HepG2 (cell line): ENCODE results near the gene MYD88. TPM values are rescaled to one million over a fixed set of nuclear protein-coding genes. Genes with fewer than 3 reads are reported as not detected.
A peak's percentile ranks its signal among the peaks of the same experiment; 100 is the strongest.

Experiments
- BHLHE40 ChIP-seq: IDR thresholded peaks from 2 replicates; pipeline ENCODE4 v1.6.1; 2011; ENCODE audit warnings: low read length, improper control_type of control experiment
- FOXA1 ChIP-seq, 2 experiments: fragments of 450-650 bp in 1 of 2; sonication (generic) in 1 of 2; formaldehyde crosslinking in 1 of 2; IDR thresholded peaks; 2 replicates each; pipeline versions ENCODE4 v1.4.0 to v1.6.1; 2016 to 2020; ENCODE audit warnings: missing genetic modification reagents in 1 of 2
- FOXJ3 ChIP-seq: sonication (generic); formaldehyde crosslinking; IDR thresholded peaks from 2 replicates; pipeline ENCODE4 v1.4.0; 2020; ENCODE audit warnings: missing genetic modification reagents, mild to moderate bottlenecking, borderline replicate concordance
- KDM3A ChIP-seq: IDR thresholded peaks from 2 replicates; pipeline ENCODE4 v1.6.1; 2018; ENCODE audit warnings: low read depth, missing compliant biosample characterization
- KDM4B ChIP-seq: sonication (generic); formaldehyde crosslinking; IDR thresholded peaks from 2 replicates; pipeline ENCODE4 v1.4.0; 2020; ENCODE audit warnings: missing genetic modification reagents
- PHF8 ChIP-seq: sonication (generic); formaldehyde crosslinking; IDR thresholded peaks from 2 replicates; pipeline ENCODE4 v1.5.0; 2020; ENCODE audit warnings: missing genetic modification reagents
- ZBTB7A ChIP-seq: sonication (generic); formaldehyde crosslinking; IDR thresholded peaks from 2 replicates; pipeline ENCODE4 v1.8.0; 2022; ENCODE audit warnings: mild to moderate bottlenecking, missing genetic modification reagents
- ZFP36L1 ChIP-seq: sonication (generic); formaldehyde crosslinking; IDR thresholded peaks from 2 replicates; pipeline ENCODE4 v1.8.0; 2022; ENCODE audit warnings: mild to moderate bottlenecking, missing genetic modification reagents, moderate library complexity
- ZNF235 ChIP-seq: sonication (generic); formaldehyde crosslinking; IDR thresholded peaks from 2 replicates; pipeline ENCODE4 v1.8.1; 2023; ENCODE audit warnings: mild to moderate bottlenecking, missing genetic modification reagents, borderline replicate concordance
- ZNF350 ChIP-seq: sonication (generic); formaldehyde crosslinking; IDR thresholded peaks from 2 replicates; pipeline ENCODE4 v1.4.0; 2020; ENCODE audit warnings: mild to moderate bottlenecking, low read depth, missing genetic modification reagents, borderline replicate concordance
- polyA plus RNA-seq, 8 experiments: library from polyadenylated mRNA; depleted of rRNA in 3 of 8; stranded (reverse) in 7 of 8; unstranded in 1 of 8; fragments of >200 nt; fragmentation: Illumina TruSeq in 4 of 8; extraction: Trizol in 4 of 8; gene quantifications; 2 replicates each; pipeline versions ENCODE4 v1.2.1 to v1.2.3, GENCODE V29; 2011 to 2016; ENCODE audit warnings: low read depth in 4 of 8, missing spikeins in 1 of 8, mixed read lengths in 1 of 8; ENCODE audit not compliant: insufficient read depth in 1 of 8
- total RNA-seq, 5 experiments: library from RNA; depleted of rRNA; stranded (reverse); fragments of >200 nt; fragmentation: Illumina TruSeq; extraction: Trizol; gene quantifications; 2 replicates each; pipeline ENCODE4 v1.2.3, GENCODE V29; 2016; ENCODE audit warnings: low read depth in 1 of 5
- TF ChIP-seq, protein P1 (sequence below): sonication (generic); formaldehyde crosslinking; conservative IDR thresholded peaks from 2 replicates; pipeline ENCODE4 v1.4.0; 2020; ENCODE audit warnings: mild to moderate bottlenecking, missing genetic modification reagents, moderate library complexity
- TF ChIP-seq, protein P2 (sequence below): sonication (generic); formaldehyde crosslinking; IDR thresholded peaks from 2 replicates; pipeline ENCODE4 v1.5.0; 2020; ENCODE audit warnings: missing genetic modification reagents
- TF ChIP-seq, protein P3 (sequence below): sonication (generic); formaldehyde crosslinking; IDR thresholded peaks from 2 replicates; pipeline ENCODE4 v1.9.0; 2021; ENCODE audit warnings: mild to moderate bottlenecking, missing genetic modification reagents
- TF ChIP-seq, protein P4 (sequence below): IDR thresholded peaks from 2 replicates; pipeline ENCODE4 v1.6.1; 2016; ENCODE audit warnings: low read depth, borderline replicate concordance

MYD88 gene
- total and polyA plus RNA-seq, 2 of the 13 experiments (the other 11 are each of a cell fraction or from before 2014, with no cell fraction given) = 7.6 to 32.7 TPM

DNA sequence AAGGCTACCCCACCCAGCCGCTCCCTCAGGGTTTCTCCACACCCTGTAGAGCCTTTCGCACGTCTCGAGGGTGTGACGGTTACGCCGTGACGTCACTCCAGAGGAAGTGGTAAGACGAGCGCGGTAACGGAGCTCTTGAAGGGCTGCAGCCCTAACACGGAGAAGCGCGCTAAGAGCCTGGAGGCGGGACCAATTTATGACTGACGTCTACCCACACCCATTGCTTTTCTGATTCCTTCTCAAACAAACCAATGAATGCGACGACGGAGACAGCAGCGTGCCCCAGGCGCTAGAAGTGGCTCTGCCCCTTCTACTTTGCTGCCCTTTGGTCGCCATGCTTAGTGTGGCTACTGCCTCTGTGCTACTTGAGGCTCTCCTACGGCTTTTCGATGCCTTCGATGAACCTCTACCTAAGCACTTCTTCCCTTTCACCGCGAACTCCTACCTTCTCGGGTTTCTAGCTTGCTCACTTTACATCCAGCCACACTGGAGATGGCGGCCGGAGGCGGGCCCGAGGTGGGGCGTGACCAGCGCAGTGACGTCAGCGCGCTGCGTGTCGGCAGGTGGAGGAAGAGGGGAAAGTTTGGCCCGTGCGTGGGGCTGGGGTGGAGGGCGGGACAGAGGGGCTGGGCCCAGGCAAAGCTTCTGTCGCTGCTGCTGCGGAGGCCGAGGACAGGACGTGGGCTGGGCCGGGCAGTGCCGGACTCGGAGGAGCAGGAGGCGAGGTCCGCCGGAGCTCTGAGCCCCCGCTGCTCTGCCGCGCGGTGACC, 26.7 kb downstream of the MYD88 start, which contains the start of gene OXSR1 (continued):
- TF ChIP-seq, protein P1, sequence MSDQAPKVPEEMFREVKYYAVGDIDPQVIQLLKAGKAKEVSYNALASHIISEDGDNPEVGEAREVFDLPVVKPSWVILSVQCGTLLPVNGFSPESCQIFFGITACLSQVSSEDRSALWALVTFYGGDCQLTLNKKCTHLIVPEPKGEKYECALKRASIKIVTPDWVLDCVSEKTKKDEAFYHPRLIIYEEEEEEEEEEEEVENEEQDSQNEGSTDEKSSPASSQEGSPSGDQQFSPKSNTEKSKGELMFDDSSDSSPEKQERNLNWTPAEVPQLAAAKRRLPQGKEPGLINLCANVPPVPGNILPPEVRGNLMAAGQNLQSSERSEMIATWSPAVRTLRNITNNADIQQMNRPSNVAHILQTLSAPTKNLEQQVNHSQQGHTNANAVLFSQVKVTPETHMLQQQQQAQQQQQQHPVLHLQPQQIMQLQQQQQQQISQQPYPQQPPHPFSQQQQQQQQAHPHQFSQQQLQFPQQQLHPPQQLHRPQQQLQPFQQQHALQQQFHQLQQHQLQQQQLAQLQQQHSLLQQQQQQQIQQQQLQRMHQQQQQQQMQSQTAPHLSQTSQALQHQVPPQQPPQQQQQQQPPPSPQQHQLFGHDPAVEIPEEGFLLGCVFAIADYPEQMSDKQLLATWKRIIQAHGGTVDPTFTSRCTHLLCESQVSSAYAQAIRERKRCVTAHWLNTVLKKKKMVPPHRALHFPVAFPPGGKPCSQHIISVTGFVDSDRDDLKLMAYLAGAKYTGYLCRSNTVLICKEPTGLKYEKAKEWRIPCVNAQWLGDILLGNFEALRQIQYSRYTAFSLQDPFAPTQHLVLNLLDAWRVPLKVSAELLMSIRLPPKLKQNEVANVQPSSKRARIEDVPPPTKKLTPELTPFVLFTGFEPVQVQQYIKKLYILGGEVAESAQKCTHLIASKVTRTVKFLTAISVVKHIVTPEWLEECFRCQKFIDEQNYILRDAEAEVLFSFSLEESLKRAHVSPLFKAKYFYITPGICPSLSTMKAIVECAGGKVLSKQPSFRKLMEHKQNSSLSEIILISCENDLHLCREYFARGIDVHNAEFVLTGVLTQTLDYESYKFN (CRISPR knock-in tag) = peak; percentile 56
- TF ChIP-seq KDM3A (CRISPR knock-in tag) = peak; percentile 61; the same call in 1 of the 2 replicates
- peak; percentile 80 for TF ChIP-seq ZNF350 (CRISPR knock-in tag)
- TF ChIP-seq FOXJ3 (CRISPR knock-in tag) = peak; percentile 82; the same call in 1 of the 2 replicates
- TF ChIP-seq, protein P2, sequence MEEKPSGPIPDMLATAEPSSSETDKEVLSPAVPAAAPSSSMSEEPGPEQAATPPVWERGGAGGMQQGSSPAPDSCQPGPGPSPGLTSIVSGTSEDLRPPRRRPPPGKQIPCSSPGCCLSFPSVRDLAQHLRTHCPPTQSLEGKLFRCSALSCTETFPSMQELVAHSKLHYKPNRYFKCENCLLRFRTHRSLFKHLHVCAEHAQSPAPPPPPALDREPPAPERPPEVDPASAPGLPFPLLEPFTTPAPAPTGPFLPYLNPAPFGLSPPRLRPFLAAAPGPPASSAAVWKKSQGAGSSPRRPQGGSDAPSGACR (CRISPR knock-in tag) = 0 out of 2 replicates have a peak, but pooled peaks have one; percentile 18
- TF ChIP-seq PHF8 (CRISPR knock-in tag) = peak; percentile 77
- TF ChIP-seq, protein P3, sequence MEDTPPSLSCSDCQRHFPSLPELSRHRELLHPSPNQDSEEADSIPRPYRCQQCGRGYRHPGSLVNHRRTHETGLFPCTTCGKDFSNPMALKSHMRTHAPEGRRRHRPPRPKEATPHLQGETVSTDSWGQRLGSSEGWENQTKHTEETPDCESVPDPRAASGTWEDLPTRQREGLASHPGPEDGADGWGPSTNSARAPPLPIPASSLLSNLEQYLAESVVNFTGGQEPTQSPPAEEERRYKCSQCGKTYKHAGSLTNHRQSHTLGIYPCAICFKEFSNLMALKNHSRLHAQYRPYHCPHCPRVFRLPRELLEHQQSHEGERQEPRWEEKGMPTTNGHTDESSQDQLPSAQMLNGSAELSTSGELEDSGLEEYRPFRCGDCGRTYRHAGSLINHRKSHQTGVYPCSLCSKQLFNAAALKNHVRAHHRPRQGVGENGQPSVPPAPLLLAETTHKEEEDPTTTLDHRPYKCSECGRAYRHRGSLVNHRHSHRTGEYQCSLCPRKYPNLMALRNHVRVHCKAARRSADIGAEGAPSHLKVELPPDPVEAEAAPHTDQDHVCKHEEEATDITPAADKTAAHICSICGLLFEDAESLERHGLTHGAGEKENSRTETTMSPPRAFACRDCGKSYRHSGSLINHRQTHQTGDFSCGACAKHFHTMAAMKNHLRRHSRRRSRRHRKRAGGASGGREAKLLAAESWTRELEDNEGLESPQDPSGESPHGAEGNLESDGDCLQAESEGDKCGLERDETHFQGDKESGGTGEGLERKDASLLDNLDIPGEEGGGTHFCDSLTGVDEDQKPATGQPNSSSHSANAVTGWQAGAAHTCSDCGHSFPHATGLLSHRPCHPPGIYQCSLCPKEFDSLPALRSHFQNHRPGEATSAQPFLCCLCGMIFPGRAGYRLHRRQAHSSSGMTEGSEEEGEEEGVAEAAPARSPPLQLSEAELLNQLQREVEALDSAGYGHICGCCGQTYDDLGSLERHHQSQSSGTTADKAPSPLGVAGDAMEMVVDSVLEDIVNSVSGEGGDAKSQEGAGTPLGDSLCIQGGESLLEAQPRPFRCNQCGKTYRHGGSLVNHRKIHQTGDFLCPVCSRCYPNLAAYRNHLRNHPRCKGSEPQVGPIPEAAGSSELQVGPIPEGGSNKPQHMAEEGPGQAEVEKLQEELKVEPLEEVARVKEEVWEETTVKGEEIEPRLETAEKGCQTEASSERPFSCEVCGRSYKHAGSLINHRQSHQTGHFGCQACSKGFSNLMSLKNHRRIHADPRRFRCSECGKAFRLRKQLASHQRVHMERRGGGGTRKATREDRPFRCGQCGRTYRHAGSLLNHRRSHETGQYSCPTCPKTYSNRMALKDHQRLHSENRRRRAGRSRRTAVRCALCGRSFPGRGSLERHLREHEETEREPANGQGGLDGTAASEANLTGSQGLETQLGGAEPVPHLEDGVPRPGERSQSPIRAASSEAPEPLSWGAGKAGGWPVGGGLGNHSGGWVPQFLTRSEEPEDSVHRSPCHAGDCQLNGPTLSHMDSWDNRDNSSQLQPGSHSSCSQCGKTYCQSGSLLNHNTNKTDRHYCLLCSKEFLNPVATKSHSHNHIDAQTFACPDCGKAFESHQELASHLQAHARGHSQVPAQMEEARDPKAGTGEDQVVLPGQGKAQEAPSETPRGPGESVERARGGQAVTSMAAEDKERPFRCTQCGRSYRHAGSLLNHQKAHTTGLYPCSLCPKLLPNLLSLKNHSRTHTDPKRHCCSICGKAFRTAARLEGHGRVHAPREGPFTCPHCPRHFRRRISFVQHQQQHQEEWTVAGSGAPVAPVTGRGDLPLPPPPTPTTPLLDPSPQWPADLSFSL (CRISPR knock-in tag) = no peak
- TF ChIP-seq, protein P4, sequence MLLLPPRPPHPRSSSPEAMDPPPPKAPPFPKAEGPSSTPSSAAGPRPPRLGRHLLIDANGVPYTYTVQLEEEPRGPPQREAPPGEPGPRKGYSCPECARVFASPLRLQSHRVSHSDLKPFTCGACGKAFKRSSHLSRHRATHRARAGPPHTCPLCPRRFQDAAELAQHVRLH (CRISPR knock-in tag) = peak; percentile 44; the same call in 1 of the 2 replicates
- peak; percentile 52; the same call in 1 of the 2 replicates for TF ChIP-seq BHLHE40
- TF ChIP-seq ZBTB7A (CRISPR knock-in tag) = peak; percentile 79
- peak; percentile 36; the same call in 1 of the 2 replicates for TF ChIP-seq ZNF235 (CRISPR knock-in tag)
- TF ChIP-seq ZFP36L1 = no peak
- TF ChIP-seq KDM4B = peak; percentile 70
- TF ChIP-seq FOXA1 (IDR thresholded peaks at IDR 0.05) = no peak
- TF ChIP-seq FOXA1 (CRISPR knock-in tag; IDR thresholded peaks at IDR 0.05) = no peak
